ENCODE results near the gene MAML2.

MAML2 gene

DNA sequence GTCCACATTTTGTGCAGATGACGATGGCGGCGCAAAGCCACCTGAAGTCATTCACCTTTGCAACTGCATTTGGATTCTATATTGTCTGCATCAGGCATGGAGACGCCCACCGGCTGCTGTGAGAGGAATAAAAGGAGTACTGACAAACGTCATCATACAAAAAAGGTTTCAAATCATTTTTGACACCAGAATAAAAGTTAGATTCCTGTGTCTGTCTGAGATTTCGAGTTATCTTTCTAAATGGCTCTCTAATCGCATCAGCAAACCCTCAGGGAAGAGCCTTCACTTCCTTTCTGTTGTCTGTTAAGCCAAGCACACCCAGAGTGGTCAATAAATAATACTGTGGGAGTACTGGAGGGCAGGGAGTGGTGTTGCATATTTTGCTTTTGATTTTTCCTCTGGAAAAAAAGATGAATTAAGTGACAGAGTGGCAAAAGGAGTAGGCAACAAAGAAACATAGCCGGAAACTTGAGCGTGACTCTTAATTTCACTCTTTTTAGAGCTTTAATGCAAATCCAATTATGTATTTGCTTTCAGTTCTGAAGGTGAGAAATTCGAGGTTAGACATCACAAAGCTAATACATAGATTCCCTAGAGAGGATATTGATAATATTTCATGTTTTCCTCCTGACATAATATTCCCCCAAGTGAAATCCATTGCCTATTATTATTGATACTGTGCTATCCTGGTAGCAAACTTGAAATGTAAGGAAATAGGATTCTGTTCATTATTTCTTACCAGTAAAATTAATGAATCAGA, 268.3 kb downstream of the MAML2 start:
- no peak for DNase-seq (ENCODE audit: low read depth, low spot score)

GRCh38 chr11:96073536-96073935, 269.5 kb downstream of the MAML2 start:
- no peak for DNase-seq (ENCODE audit: low read depth, low spot score)

DNA sequence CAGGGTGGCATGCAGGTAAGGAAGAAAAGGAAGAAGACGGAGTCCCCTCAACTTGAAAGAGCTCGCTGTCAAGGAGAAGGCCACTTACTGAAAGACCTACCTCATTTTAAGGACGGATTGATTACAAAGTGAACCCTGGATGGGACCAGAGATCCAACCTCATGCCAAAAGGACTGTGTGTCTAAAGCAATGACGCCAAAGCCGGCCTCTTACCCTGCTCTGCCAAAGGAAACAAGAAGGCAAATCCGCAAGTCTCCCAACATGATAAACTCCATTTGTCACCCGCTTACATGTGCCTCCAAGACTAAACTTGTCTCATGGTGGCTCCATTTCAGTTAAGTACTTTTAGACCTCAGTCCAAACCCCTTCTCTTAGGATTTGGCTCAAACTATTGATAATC, 270.4 kb downstream of the MAML2 start:
- no peak for DNase-seq (ENCODE audit: low read depth, low spot score)

DNA sequence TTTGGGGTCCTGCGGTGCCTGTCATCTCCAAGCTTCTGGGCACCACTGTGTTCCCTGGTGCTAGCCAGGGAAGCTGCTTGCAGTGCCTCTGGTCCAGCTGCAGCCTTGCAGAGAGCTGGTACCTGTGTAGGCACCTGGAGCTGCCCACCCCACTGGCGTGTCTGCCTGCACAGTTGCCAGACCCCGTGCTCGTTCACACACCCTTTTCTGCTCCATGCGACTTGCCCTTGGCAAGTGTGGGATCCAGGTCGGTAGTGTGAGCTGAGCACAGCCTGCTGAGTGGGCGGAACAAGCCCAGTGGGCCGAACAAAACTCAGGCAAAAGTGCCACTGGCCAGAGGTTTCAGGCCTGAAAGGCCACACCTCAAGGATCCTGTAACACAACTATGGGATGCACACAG, 272.5 kb downstream of the MAML2 start:
- DNase-seq (ENCODE audit: low read depth, low spot score): no peak

DNA sequence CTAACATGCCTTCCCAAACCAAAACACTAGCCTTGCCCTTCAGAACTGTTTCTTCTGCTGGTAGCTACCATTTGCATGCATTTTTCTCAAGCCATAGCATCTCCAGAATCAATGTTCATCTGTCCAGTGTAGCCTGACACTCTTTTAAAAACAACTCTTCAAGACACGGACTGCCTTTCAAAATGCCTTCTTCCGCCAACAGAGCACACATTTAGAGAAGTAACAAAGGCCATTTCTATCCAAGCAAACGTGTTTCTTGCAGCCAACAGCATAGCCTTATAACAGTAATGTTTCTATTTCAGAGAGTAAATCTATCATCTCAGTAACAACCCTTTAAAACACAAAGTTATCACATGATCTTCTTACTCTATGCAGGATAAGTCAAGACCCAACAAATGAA, 275.8 kb downstream of the MAML2 start:
- no peak for DNase-seq (ENCODE audit: low read depth, low spot score)

DNA sequence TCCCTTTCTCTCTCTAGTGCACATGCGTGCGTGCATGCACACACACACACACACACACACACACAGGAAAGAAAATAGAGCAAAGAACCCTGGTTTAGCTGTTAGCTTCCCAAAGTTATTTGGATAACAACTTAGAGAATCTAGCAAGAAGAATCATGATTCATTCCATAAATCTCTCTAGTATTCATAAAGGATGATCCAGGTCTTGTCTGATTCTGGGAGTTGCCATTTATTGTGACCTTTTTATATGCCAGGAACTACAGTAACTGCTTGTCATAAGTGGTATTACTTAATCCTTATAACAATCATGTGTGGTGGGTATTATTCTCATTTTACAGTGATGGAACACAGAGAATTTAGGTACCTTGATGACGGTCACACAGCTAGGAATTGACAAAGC, 277.6 kb downstream of the MAML2 start:
- DNase-seq (ENCODE audit: low read depth, low spot score): no peak

GRCh38 chr11:96063886-96064285, 279.1 kb downstream of the MAML2 start:
- DNase-seq (ENCODE audit: low read depth, low spot score): no peak

- DNase-seq (ENCODE audit: low read depth, low spot score): no peak
Measured at GRCh38 chr11:96063053-96063452, 279.9 kb downstream of the MAML2 start.

DNA sequence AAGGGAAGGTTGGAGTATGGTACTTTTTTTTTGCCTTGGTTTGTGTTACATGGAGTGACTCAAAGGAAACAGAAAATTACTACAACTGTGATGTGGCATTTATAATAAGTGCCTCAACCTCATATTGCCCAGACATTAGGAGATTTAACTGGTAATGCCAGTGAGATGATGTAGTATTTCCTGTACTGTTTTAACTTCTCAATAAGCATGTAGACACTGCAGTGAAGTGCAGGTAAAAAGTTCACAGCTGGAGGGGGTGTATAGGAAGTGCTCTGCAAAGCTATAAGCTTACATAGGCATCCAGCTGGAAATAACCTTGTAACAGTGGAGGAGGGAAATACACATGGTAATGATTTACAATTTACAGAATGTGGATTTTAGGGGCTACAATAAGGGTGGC, 280.9 kb downstream of the MAML2 start:
- DNase-seq (ENCODE audit: low read depth, low spot score): no peak

GRCh38 chr11:96061730-96062129, 281.3 kb downstream of the MAML2 start:
- DNase-seq (ENCODE audit: low read depth, low spot score): no peak

DNA sequence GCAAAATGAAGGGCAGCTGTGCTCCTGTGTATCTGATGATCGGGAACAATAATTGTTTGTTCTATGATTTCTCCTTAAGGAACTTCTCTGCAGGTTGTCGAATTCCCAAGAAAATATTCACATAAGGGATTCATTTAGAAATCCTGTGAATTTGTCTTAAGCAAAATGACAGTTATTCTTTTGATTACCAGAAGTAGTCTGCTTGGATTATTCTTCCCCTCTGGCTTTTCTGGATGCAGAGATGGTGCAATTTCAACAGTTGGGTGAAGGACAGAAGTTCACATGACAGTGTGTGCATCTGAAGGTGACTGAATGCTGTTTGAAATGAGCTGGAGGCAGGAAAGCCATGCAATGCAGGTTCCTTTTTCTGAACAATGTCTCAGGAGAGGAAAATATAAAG, 281.9 kb downstream of the MAML2 start:
- no peak for DNase-seq (ENCODE audit: low read depth, low spot score)

DNA sequence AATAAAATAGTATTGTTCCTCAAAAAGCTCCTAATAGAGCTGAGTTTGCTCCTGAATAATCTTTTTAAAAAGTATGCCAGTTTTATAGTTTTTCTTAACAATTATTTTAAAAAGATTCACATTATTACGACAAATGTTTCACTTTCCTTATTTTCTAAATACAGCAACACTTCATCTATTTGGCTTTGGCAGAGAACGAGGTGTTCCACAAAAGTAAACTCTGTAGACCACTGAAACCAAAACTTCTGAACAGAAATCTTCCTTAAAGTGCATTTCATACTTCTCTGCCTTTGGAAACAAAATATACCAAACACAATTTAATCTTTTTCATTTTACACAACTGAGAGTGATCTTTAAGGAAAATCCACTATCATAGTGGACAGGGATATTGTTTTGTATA, 285.5 kb downstream of the MAML2 start:
- no peak for DNase-seq (ENCODE audit: low read depth, low spot score)

DNA sequence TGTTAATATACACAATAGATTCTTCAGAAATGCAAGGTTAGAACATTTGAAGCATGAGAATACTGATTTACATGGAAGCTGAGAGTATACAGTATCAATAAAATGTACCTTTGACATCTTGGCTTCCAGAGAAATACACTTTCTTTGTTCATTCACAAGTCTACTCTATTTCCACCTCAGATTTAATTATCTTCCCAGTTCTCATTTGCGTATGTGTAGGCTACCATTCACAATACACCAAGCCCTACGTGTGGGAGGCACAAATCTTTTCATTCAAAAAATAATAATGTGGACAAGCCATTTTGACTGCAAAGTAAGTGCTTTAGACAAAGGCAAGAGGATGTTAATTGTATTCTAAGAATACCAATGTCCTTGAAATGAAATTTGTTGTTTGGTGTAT, 286.4 kb downstream of the MAML2 start:
- no peak for DNase-seq (ENCODE audit: low read depth, low spot score)

DNA sequence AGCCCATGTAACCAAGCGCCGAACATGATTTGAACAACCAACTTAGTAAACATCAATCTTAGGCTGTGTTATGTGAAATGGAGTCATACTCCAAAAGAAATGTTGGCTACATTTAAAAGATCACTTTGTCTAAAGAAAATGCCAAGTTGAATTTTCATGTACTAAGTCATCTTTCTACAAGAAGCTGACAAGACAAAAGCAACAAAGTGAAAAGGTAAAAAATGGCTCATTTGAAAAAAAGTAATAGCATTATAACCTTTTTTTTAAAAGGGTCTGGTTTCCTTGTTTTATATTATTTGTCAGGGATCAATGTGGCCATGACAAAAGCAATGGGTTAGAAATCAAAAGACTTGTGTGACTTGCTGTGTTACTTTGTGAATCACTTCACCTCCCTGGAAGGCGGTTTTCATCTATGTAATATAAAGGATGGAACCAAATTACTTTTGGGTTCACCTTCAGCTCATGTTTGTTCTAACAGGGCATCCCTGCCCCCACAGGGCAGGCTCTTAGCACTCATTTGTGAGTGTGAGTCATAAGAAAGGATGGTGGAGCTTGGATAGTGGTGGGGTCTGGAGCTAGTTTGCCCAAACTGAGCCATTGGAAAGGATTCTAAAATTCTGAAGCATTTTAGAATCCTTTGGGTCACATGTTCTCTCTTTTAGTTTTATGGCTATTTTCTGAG, 287.1 kb downstream of the MAML2 start:
- no peak for DNase-seq (ENCODE audit: low read depth, low spot score)

- no peak for DNase-seq (ENCODE audit: low read depth, low spot score)
Measured at GRCh38 chr11:96054870-96055705, 287.9 kb downstream of the MAML2 start.

GRCh38 chr11:96052921-96053651, 289.9 kb downstream of the MAML2 start:
- no peak for DNase-seq (ENCODE audit: low read depth, low spot score)

- no peak for DNase-seq (ENCODE audit: low read depth, low spot score)
Measured at GRCh38 chr11:96051820-96052219, 291.2 kb downstream of the MAML2 start.

GRCh38 chr11:96050435-96051182, 292.4 kb downstream of the MAML2 start:
- DNase-seq (ENCODE audit: low read depth, low spot score): no peak

DNA sequence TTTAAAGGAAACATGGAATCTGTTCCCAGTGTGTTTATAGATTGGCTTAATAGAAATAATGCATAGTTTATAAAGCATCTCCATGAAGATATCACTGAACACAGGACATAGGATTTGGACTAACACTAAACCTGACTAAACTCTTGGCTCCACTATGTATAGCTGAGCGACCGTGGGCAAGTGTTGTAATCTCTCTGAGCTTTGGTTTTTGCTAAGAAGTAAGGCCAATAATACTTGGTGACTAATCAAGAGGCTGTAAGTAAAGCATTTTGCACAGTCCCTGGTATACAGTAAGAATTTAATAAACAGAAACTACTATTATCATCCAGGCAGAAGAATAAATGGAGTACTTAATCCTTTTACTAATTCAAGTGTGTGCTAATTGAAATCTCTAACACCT, 293.6 kb downstream of the MAML2 start:
- no peak for DNase-seq (ENCODE audit: low read depth, low spot score)

GRCh38 chr11:96045622-96046456, 297.2 kb downstream of the MAML2 start:
- DNase-seq (ENCODE audit: low read depth, low spot score): no peak
